ENCODE data around the gene TBC1D22A.
"Not testable (repeated sequence)": the region's sequence is repeated elsewhere in the genome, so short reads cannot be mapped to it uniquely, and the experiment has no call there.

TBC1D22A gene

GRCh38 chr22:47130883-47131631 lies 368.6 kb downstream of the TBC1D22A start:
- DNase-seq = no peak

DNA sequence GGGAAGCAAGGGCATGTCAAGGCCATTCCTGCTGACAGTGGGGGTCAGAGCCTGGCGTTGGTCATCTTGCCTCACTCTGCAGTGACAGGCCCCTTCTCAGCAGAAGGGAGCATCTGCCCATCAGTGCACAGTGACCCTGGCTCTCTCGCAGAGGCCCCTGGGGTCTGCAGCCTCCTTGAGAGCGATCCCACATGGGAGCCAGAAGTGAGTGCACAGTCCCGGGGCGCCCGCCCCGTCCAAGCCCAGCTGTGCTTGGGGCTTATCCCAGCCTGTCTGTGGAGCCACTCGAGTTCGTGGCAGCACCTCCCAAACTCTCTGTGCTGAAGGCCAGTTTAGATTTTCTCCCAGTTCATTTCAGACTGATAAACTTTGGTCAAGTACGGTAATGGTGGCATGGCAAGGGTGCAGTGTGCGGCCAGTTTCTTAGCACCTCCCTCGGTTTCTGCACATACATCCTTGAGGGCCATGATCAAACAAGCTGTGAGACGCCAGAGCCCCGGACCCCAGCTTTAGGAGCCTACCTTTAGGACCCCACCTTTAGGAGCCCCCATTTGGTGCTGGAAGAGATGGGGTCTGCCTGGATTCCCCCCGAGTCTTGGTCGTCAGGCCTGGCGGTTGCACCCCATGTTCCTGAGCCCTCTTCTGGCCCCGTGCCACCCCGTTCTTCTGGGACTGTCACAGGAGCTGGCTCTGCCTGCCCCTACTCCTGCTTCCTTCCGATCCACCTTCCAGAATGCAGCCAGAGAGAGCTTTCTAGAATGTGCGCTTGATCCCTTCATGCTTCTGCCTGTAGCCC lies 369.4 kb downstream of the TBC1D22A start:
- no peak for DNase-seq

GRCh38 chr22:47132428-47132825 lies 370.0 kb downstream of the TBC1D22A start:
- no peak for DNase-seq

DNA sequence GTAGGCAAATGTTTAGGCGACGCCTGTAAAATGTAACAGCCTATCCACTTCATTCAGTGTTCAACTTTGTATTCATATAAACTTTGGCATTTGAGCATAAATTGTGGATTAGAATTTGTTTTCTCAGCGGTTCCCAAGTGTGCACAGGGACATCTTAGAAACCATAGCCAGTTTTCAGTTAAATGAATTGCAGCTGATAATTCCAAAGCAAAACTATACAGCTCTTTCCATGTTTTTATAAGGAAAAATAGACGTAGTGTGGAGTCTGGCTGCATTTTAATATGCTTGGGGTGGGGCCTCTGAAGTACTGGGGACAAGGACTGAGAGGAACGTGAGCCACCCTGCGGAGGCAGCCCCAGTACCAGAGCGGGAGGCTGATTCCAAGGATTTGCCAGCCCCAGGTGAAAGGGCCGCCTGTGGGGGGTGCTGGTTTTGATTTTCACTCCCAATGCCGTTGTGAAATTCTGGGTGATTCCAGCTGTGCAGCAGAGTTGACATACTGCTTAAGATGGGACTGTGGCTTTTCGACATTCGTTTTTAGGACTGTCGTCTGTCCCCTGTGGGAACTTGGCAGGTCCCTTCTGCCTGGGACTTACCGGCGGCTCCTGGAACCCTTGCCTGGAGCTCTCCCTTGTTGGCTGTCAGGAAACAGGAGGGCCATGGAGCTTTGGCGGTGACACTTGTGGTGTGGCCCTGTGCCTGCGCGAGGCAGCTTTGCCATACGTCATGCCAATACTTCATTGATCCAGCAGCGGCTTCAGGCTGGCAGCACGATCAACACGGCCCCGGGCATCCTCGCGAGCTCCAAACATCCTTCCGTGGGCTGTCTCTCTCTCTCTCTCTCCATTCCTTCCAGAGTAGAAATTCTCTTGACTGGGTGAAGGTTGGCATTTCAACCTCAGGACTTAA lies 370.9 kb downstream of the TBC1D22A start:
- no peak for DNase-seq

- DNase-seq = no peak
Observed at GRCh38 chr22:47134222-47134621, 371.8 kb downstream of the TBC1D22A start.

GRCh38 chr22:47135338-47135737 lies 372.9 kb downstream of the TBC1D22A start:
- DNase-seq = no peak

DNA sequence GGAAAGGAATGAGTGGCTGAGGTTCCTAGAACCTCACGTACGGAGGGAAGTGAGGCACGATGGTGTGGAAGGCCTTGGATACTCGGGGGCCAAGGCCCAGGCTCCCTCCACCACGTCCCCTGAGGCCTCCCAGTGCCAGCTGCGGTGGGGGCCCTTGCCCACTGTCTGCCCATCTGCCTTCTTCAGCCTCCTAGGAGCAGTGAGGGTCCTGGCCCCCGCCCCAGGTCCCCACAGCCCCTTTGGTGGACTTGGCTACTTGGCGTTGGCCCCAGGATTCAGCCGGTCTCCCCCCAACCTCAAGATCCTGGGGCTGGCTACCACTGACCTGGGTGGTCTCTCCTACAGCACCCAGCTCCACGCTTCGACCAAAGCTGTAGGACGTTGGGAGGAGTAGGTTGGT lies 373.6 kb downstream of the TBC1D22A start:
- DNase-seq = no peak

GRCh38 chr22:47136671-47137070 lies 374.2 kb downstream of the TBC1D22A start:
- no peak for DNase-seq

GRCh38 chr22:47139013-47139789 lies 376.8 kb downstream of the TBC1D22A start:
- no peak for DNase-seq

GRCh38 chr22:47139790-47140119 lies 377.3 kb downstream of the TBC1D22A start:
- DNase-seq = no peak

DNA sequence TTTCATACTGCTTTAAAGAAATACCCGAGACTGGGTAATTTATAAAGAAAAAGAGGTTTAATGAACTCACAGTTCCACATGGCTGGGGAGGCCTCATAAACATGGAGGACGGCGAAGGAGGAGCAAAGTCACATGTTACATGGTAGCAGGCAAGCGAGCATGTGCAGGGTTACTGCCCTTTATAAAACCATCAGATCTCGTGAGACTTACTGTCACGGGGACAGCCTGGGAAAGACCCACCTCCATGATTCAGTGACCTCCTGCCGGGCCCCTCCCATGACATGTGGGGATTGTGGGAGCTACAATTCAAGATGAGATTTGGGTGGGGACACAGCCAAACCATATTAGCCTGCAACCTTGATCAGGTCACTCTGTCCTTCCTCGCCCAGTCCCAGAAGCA lies 378.5 kb downstream of the TBC1D22A start:
- DNase-seq = not testable (repeated sequence)

DNA sequence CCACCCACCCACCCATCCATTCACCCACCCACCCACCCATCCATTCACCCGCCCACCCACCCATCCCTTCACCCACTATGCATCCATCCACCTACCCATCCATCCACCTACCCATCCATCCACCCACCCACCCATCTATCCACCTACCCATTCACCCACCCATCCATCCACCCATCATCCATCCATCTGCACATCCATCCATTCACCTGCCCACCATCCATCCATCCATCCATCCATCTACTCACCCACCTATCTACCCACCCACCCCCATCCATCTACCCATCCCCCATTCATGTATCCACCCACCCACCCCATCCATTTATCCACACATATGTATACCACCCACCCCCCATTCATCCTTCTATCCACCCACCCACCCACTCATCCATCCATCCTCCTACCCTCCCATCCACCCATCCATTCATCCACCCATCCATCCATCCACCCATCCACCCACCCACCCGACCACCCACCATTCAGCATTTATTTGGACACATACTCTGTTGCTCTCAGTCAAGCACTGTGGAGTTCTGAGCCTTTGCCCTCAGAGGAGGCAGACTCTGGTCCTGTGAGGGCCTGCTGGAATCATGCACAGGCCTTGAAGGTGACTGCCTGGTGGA lies 380.1 kb downstream of the TBC1D22A start:
- DNase-seq = no peak

- DNase-seq = no peak
Observed at GRCh38 chr22:47143249-47143938, 380.9 kb downstream of the TBC1D22A start.

DNA sequence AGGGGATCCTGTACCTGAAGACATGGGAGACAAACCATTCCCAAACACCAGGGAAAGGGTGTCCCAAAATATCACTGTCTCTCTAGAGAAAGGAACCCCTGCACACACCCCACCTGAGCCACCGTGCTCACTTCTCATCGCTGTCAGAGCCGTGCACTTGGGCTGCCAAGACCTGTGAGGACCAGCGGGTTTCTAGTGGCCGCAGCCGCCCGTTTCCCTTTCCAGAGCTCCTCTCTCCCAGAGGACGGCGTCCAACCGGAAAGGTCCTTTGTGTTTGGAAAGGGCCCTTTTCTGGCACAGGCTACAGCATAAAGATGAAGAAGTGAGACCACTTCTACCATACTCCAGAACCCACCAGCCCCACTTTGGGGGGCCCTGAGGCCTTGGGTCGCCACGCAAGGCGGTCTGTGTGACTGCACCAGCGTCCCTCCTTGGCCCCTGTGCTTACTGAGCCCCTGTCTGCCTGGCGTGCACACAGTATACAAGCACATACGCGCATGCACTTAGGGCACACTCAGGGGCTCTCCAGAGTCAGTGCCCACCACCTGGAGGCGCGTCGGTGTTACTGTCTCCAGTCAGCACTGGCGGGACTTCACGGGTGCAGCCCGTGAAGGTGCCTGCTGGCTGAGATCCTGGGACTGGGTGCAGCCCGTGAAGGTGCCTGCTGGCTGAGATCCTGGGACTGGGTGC lies 381.8 kb downstream of the TBC1D22A start:
- no peak for DNase-seq

GRCh38 chr22:47144791-47145425 lies 382.5 kb downstream of the TBC1D22A start:
- DNase-seq = no peak

DNA sequence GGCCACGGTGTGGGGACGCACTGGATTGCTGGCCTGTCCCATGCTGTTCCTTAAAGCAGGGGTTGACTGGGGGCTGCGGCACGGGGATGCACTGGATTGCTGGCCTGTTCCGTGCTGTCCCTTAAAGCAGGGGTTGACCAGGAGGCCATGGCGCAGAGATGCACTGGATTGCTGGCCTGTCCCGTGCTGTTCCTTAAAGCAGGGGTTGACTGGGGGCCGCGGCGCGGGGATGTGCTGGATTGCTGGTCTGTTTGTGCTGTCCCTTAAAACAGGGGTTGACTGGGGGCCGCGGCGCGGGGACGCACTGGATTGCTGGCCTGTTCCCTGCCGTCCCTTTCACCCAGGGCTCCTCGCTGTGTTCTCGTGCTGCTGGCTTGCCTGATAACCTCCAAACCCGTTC lies 383.4 kb downstream of the TBC1D22A start:
- no peak for DNase-seq

- no peak for DNase-seq
Observed at GRCh38 chr22:47146391-47146790, 383.9 kb downstream of the TBC1D22A start.

GRCh38 chr22:47146941-47147340 lies 384.5 kb downstream of the TBC1D22A start:
- DNase-seq = no peak

DNA sequence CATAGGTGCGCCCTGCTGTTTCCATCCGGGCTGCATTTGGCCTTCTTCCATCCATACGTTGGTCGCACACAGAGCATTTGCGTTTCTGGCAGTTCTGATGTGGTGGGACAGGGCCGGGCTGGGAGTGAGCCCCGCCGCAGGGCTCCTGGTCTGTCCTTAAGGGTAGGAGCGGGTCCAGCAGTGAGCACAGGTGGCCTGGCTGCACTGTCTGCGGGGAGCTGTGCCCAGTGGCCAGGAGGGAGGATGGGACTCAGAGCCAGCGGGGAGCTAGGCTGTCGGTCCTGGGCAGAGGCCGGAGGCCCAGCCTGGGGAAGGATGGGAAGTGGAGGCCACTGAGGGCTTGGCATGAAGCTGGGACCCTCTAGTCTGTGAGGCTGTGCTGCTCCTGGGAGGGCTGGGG lies 385.1 kb downstream of the TBC1D22A start:
- no peak for DNase-seq

GRCh38 chr22:47148510-47148909 lies 386.1 kb downstream of the TBC1D22A start:
- DNase-seq = no peak
